B cell (primary cell): Measurements from ENCODE around the gene DMRT1.

ENCODE experiments used
- EZH2 ChIP-seq: IDR thresholded peaks from 2 replicates; pipeline ENCODE4 v1.6.1; 2012; ENCODE audit warnings: borderline replicate concordance, low read depth, mild to moderate bottlenecking, moderate library complexity, low read length; ENCODE audit not compliant: insufficient read depth, poor library complexity, severe bottlenecking
- TF ChIP-seq, protein P1 (sequence below): fragments of 200-600 bp; IDR thresholded peaks from one replicate; pipeline ENCODE4 v1.8.0; 2022; ENCODE audit warnings: antibody characterized with exemption, mild to moderate bottlenecking

DNA sequence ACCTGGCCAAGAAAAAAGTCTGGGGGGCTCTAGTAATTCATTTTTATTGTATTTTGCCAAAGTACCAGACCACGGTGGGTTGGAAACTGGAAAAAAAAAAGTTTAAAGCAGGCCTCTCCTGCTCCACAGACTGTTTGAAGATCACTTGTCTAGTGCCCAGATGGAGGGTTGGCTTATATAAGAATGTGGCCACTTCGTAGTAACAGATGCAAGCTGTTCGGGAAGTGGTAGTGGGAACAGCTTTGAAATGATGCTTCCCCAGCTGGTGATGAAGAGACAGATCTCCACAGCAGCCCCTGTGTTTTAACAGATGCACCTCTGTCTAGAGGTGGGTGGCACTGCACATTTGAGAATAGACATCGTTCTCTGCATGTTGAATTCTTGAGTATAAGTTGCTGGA is 80.7 kb downstream of the DMRT1 start:
- TF ChIP-seq, protein P1, sequence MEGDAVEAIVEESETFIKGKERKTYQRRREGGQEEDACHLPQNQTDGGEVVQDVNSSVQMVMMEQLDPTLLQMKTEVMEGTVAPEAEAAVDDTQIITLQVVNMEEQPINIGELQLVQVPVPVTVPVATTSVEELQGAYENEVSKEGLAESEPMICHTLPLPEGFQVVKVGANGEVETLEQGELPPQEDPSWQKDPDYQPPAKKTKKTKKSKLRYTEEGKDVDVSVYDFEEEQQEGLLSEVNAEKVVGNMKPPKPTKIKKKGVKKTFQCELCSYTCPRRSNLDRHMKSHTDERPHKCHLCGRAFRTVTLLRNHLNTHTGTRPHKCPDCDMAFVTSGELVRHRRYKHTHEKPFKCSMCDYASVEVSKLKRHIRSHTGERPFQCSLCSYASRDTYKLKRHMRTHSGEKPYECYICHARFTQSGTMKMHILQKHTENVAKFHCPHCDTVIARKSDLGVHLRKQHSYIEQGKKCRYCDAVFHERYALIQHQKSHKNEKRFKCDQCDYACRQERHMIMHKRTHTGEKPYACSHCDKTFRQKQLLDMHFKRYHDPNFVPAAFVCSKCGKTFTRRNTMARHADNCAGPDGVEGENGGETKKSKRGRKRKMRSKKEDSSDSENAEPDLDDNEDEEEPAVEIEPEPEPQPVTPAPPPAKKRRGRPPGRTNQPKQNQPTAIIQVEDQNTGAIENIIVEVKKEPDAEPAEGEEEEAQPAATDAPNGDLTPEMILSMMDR, result no peak
- no peak for TF ChIP-seq EZH2
